ENCODE results near the gene AGPAT1. TPM values are rescaled to one million over a fixed set of nuclear protein-coding genes. Genes with fewer than 3 reads are reported as not detected.

The AGPAT1 gene
- total and polyA plus RNA-seq, 2 experiments from 2014 or later: 39.8 to 82.1 TPM

GRCh38 chr6:32148289-32149091, 27.4 kb downstream of the AGPAT1 start:
- no peaks in the 10 kb centered on the region; the same call in 2 of the 3 replicates for H3K9me3 Mint-ChIP-seq
- peaks cover 39% of the 10 kb centered on the region for H3K27me3 Mint-ChIP-seq (ENCODE audit: insufficient read depth, low read depth, poor library complexity)
- DNase-seq (ENCODE audit: low spot score): peak; percentile 96
- H3K27ac ChIP-seq (ENCODE audit: low read depth): peak overlapping the region; percentile 36; the same call in 1 of the 2 replicates
- no peaks in the 10 kb centered on the region for H3K36me3 ChIP-seq (ENCODE audit: insufficient read depth)
- H3K79me2 ChIP-seq (replicated peaks; ENCODE audit: insufficient read depth): no peaks in the 10 kb centered on the region
- TF ChIP-seq ZNF331 (CRISPR knock-in tag; IDR thresholded peaks at IDR 0.05; ENCODE audit: low read depth) (no peak), CTCF (conservative IDR thresholded peaks at IDR 0.05; ENCODE audit: low read depth in 2 of 2) (peak; percentile 71), JUNB (IDR thresholded peaks at IDR 0.05; ENCODE audit: unreplicated experiment) (no peak), REST (IDR thresholded peaks at IDR 0.05; ENCODE audit: unreplicated experiment) (no peak), ETS1 (IDR thresholded peaks at IDR 0.05) (0 out of 2 replicates have a peak, but pooled peaks have one; percentile 21), ZNF114 (CRISPR knock-in tag; IDR thresholded peaks at IDR 0.05) (no peak), NANOG (IDR thresholded peaks at IDR 0.05; ENCODE audit: borderline replicate concordance) (no peak), EZH2 (IDR thresholded peaks at IDR 0.05; ENCODE audit: low read depth, unreplicated experiment) (peak; percentile 35), POLR2AphosphoS5 (IDR thresholded peaks at IDR 0.05; ENCODE audit: low read depth) (peak; percentile 61)
- ATAC-seq: peak; percentile 61
- H3K4me3 ChIP-seq: peak overlapping the region; percentile 100
- H4K20me1 ChIP-seq (replicated peaks; ENCODE audit: insufficient read depth): 0 out of 2 replicates have a peak, but pooled peaks cover 5% of the 10 kb centered on the region
- H3K9me2 ChIP-seq (ENCODE audit: insufficient read depth): no peaks in the 10 kb centered on the region; the same call in 1 of the 2 replicates
- H3K4me1 Mint-ChIP-seq: peaks cover 57% of the 10 kb centered on the region
- no peaks in the 10 kb centered on the region for H3K36me3 Mint-ChIP-seq (ENCODE audit: low read depth)
- H3K27ac Mint-ChIP-seq: peak overlapping the region; percentile 48
- H3K4me1 ChIP-seq (ENCODE audit: insufficient read depth): peaks cover 41% of the 10 kb centered on the region
- peaks cover 9% of the 10 kb centered on the region for H3F3A ChIP-seq (replicated peaks; ENCODE audit: low read depth)
- peak overlapping the region; percentile 97 for H3K4me2 ChIP-seq
- H3K27me3 ChIP-seq (ENCODE audit: insufficient read depth): peaks cover 44% of the 10 kb centered on the region
- H2AFZ ChIP-seq: peak overlapping the region; percentile 92
- H3K4me3 Mint-ChIP-seq: peak overlapping the region; percentile 92

All from GM23338 (cell line).